ENCODE results near the gene BMP7. TPM values are rescaled to one million over a fixed set of nuclear protein-coding genes. Genes with fewer than 3 reads are reported as not detected.
A peak's percentile ranks its signal among the peaks of the same experiment; 100 is the strongest.

BMP7 gene
- total and polyA plus RNA-seq, 9 of the 15 experiments (the other 6 are each of a cell fraction or from before 2014, with no cell fraction given), result 0.18 TPM; not detected in 8

GRCh38 chr20:57272883-57273535 is 6.6 kb upstream of the BMP7 start:
- Histone ChIP-seq H4K20me1 (replicated peaks; ENCODE audit: control insufficient read depth, insufficient read depth, low read length) (peaks cover 8% of the 10 kb centered on the region; the same call in 1 of the 2 replicates), H3K27ac (ENCODE audit: extremely low read depth, low read depth, low read length) (no peak overlapping the region), H3K9me1 (ENCODE audit: control insufficient read depth, insufficient read depth, low read length) (peaks cover 2% of the 10 kb centered on the region), H3K9ac (ENCODE audit: insufficient read depth in 1 of 2, low read depth in 2 of 2, low read length in 2 of 2) (no peak overlapping the region), H3K4me2 (ENCODE audit: insufficient read depth, low read length) (no peak overlapping the region), H3K4me3 (no peak overlapping the region), H3K4me1 (replicated peaks in 1 of 2; ENCODE audit: control insufficient read depth in 2 of 2, insufficient read depth in 2 of 2, low read length in 2 of 2) (peaks cover 0 to 3% of the 10 kb centered on the region in 2 experiments; a peak in 3 of 5 replicates), H3K79me2 (ENCODE audit: control insufficient read depth, insufficient read depth, low read length) (no peaks in the 10 kb centered on the region), H3K9me3 (replicated peaks; ENCODE audit: control insufficient read depth, insufficient read depth, low read depth, low read length) (no peaks in the 10 kb centered on the region), H2AFZ (ENCODE audit: low read depth, low read length) (no peak overlapping the region), H3K27me3 (ENCODE audit: control insufficient read depth in 2 of 2, insufficient read depth in 2 of 2, low read length in 2 of 2) (peaks cover 3 to 32% of the 10 kb centered on the region in 2 experiments; a peak in 4 of 5 replicates), H3K36me3 (ENCODE audit: control insufficient read depth, insufficient read depth, low read length) (no peaks in the 10 kb centered on the region)
- FAIRE-seq, result peak; percentile 54
- BruUV-seq (replicated peaks), result no TSS peak
- ChIA-PET CTCF (ENCODE audit: low intra/inter-chr PET ratio) (no interaction called here), POLR2A (interaction anchor here (0.6 to 1.0 kb wide), 6 partner anchors 9 to 387 kb away, joined by 3 to 5 read pairs (median 3); no protein-coding TSS in a partner anchor)
- 2% methylated on average over 4 of the region's 4 CpGs for WGBS (ENCODE audit: insufficient coverage, low coverage, missing lambda C conversion rate)
- TF ChIP-seq USF2 (CRISPR knock-in tag; IDR thresholded peaks at IDR 0.05), result peak; percentile 26; the same call in 1 of the 2 replicates
- no peak for TF ChIP-seq TAF9B (IDR thresholded peaks at IDR 0.05; ENCODE audit: partially characterized antibody)
- TF ChIP-seq FOXK1 (CRISPR knock-in tag; IDR thresholded peaks at IDR 0.05; ENCODE audit: borderline replicate concordance), result no peak
- in situ Hi-C loops (cut with MboI) (no loop called here), intact Hi-C loops (cut with micrococcal nuclease) (no loop called here)
- ATAC-seq, result peak; percentile 74
- DNase-seq (ENCODE audit: extremely low read depth in 1 of 4, low spot score in 3 of 4), result no peak

Data from K562 (cell line).